SK-N-SH (cell line): Measurements from ENCODE around the gene FLOT1. TPM values are rescaled to one million over a fixed set of nuclear protein-coding genes. Genes with fewer than 3 reads are reported as not detected.

Experiments
- CTCF ChIA-PET: fragments of 300-600, 350-600 bp; formaldehyde crosslinking; extraction: SDS; loops from one replicate; lab custom pipeline; 2021; lab: Yijun Ruan, JAX
- POLR2A ChIA-PET: fragments of 350-600 bp; sonication (Branson Sonifier 250); formaldehyde crosslinking; extraction: SDS; loops from one replicate; lab custom pipeline; 2020; ENCODE audit warnings: antibody characterized with exemption, inconsistent platforms; lab: Yijun Ruan, JAX
- DNase-seq: peaks from one replicate; pipeline ENCODE4 v3.0.0; 2012
- H2AFZ ChIP-seq: fragments of 200-600 bp; sonication (generic); 2 replicates; pipeline ENCODE4 v1.8.1; 2016; ENCODE audit warnings: antibody characterized with exemption, mild to moderate bottlenecking, low read depth
- H3F3A ChIP-seq: fragments of 200-600 bp; sonication (generic); replicated peaks from 2 replicates; pipeline ENCODE3; 2016; ENCODE audit warnings: antibody characterized with exemption, mild to moderate bottlenecking; ENCODE audit not compliant: insufficient read depth
- H3K27ac ChIP-seq, 2 experiments: fragments of 200-500 bp in 1 of 2; fragments of 200-600 bp in 1 of 2; sonication (Bioruptor generic) in 1 of 2; sonication (generic), shearing (Covaris generic) in 1 of 2; 2 replicates each; pipeline versions ENCODE4 v1.5.1 to v1.6.1; 2014 to 2016; ENCODE audit warnings: low read depth in 2 of 2, inconsistent platforms in 1 of 2, low read length in 1 of 2, mild to moderate bottlenecking in 1 of 2, mixed read lengths in 1 of 2
- H3K27me3 ChIP-seq: fragments of 200-600 bp; sonication (generic), shearing (Covaris generic); 2 replicates; pipeline ENCODE4 v1.6.1; 2016; ENCODE audit warnings: mixed run types; ENCODE audit not compliant: insufficient read depth
- H3K36me3 ChIP-seq, 2 experiments: fragments of 200-500 bp in 1 of 2; fragments of 200-600 bp in 1 of 2; sonication (Bioruptor generic) in 1 of 2; sonication (generic) in 1 of 2; replicated peaks in 1 of 2; 2 replicates each; pipeline versions ENCODE3 to v1.5.1; 2014 to 2016; ENCODE audit warnings: low read length in 1 of 2, mild to moderate bottlenecking in 1 of 2; ENCODE audit not compliant: insufficient read depth in 2 of 2, control insufficient read depth in 1 of 2
- H3K4me1 ChIP-seq, 2 experiments: fragments of 200-500 bp in 1 of 2; fragments of 200-600 bp in 1 of 2; sonication (Bioruptor generic) in 1 of 2; sonication (generic), shearing (Covaris generic) in 1 of 2; 2 replicates each; pipeline versions ENCODE4 v1.5.1 to v1.6.1; 2014 to 2016; ENCODE audit warnings: low read depth in 1 of 2, low read length in 1 of 2, mixed run types in 1 of 2; ENCODE audit not compliant: insufficient read depth in 2 of 2, control insufficient read depth in 1 of 2
- H3K4me2 ChIP-seq: fragments of 200-600 bp; sonication (generic), shearing (Covaris generic); 2 replicates; pipeline ENCODE4 v1.6.1; 2017; ENCODE audit warnings: mixed run types
- H3K4me3 ChIP-seq, 2 experiments: fragments of 200-500 bp in 1 of 2; fragments of 200-600 bp in 1 of 2; sonication (Bioruptor generic) in 1 of 2; sonication (generic), shearing (Covaris generic) in 1 of 2; 2 replicates each; pipeline versions ENCODE4 v1.5.1 to v1.8.1; 2014 to 2016; ENCODE audit warnings: low read depth in 2 of 2, inconsistent platforms in 1 of 2, low read length in 1 of 2, mild to moderate bottlenecking in 1 of 2, mixed read lengths in 1 of 2, moderate library complexity in 1 of 2
- H3K79me2 ChIP-seq: fragments of 200-600 bp; sonication (generic); 2 replicates; pipeline ENCODE4 v1.8.1; 2017; ENCODE audit warnings: mild to moderate bottlenecking; ENCODE audit not compliant: insufficient read depth
- H3K9ac ChIP-seq: fragments of 200-600 bp; sonication (generic); 2 replicates; pipeline ENCODE4 v1.6.1; 2017; ENCODE audit warnings: mixed run types
- H3K9me2 ChIP-seq: fragments of 200-600 bp; sonication (generic); 2 replicates; pipeline ENCODE4 v1.6.1; 2017; ENCODE audit warnings: mixed run types
- H3K9me3 ChIP-seq: fragments of 200-600 bp; sonication (generic); 2 replicates; pipeline ENCODE4 v1.6.1; 2017; ENCODE audit warnings: mixed run types, mild to moderate bottlenecking, moderate library complexity
- H4K20me1 ChIP-seq: fragments of 200-600 bp; sonication (generic); 2 replicates; pipeline ENCODE4 v1.6.1; 2017; ENCODE audit warnings: mild to moderate bottlenecking, mixed run types; ENCODE audit not compliant: insufficient read depth
- CHD2 ChIP-seq: fragments of 150-350 bp; IDR thresholded peaks from 2 replicates; pipeline ENCODE4 v1.6.1; 2018; ENCODE audit warnings: low read length; ENCODE audit not compliant: partially characterized antibody
- EZH2phosphoT487 ChIP-seq: fragments of 200-600 bp; sonication (generic); IDR thresholded peaks from 2 replicates; pipeline ENCODE4 v1.6.1; 2017; ENCODE audit warnings: low read depth, mixed run types, mild to moderate bottlenecking, antibody characterized with exemption, moderate library complexity, borderline replicate concordance
- MXI1 ChIP-seq: IDR thresholded peaks from 2 replicates; pipeline ENCODE4 v1.6.1; 2012; ENCODE audit warnings: mild to moderate bottlenecking, low read depth, low read length, improper control_type of control experiment
- NFIC ChIP-seq: IDR thresholded peaks from 2 replicates; pipeline ENCODE4 v1.4.0; 2012; ENCODE audit warnings: borderline replicate concordance
- RAD21 ChIP-seq: IDR thresholded peaks from 2 replicates; pipeline ENCODE4 v1.6.1; 2012; ENCODE audit warnings: mild to moderate bottlenecking, low read length
- SIN3A ChIP-seq: IDR thresholded peaks from 2 replicates; pipeline ENCODE4 v1.6.1; 2012; ENCODE audit warnings: low read depth, mild to moderate bottlenecking, low read length, moderate library complexity, borderline replicate concordance
- SMC3 ChIP-seq: IDR thresholded peaks from 2 replicates; pipeline ENCODE4 v1.6.1; 2012; ENCODE audit warnings: low read depth, low read length, improper control_type of control experiment
- YY1 ChIP-seq: IDR thresholded peaks from 2 replicates; pipeline ENCODE4 v1.4.0; 2012; ENCODE audit warnings: low read depth, mild to moderate bottlenecking
- WGBS: methylation state at CpG from one replicate; pipeline ENCODE4 v1.1.6; 2017; ENCODE audit warnings: low lambda C conversion rate; 5-methylcytosine and 5-hydroxymethylcytosine counted together
- polyA plus RNA-seq, 3 experiments: library from polyadenylated mRNA; depleted of rRNA; stranded (reverse); fragments of >200 nt; gene quantifications; 2 replicates each; pipeline ENCODE4 v1.2.3, GENCODE V29; 2012
- TF ChIP-seq, protein P1 (sequence below): IDR thresholded peaks from 2 replicates; pipeline ENCODE4; 2012
- TF ChIP-seq, protein P2 (sequence below): IDR thresholded peaks from 2 replicates; pipeline ENCODE4 v1.6.1; 2012; ENCODE audit warnings: mild to moderate bottlenecking, low read depth, low read length, moderate library complexity
- TF ChIP-seq, protein P3 (sequence below): fragments of 200-600 bp; sonication (generic); IDR thresholded peaks from 2 replicates; pipeline ENCODE4 v1.6.1; 2017; ENCODE audit warnings: antibody characterized with exemption, mild to moderate bottlenecking, moderate library complexity

FLOT1 gene
- polyA plus RNA-seq, 1 of the 3 experiments (the other 2 are of a cell fraction) = 462 TPM

DNA sequence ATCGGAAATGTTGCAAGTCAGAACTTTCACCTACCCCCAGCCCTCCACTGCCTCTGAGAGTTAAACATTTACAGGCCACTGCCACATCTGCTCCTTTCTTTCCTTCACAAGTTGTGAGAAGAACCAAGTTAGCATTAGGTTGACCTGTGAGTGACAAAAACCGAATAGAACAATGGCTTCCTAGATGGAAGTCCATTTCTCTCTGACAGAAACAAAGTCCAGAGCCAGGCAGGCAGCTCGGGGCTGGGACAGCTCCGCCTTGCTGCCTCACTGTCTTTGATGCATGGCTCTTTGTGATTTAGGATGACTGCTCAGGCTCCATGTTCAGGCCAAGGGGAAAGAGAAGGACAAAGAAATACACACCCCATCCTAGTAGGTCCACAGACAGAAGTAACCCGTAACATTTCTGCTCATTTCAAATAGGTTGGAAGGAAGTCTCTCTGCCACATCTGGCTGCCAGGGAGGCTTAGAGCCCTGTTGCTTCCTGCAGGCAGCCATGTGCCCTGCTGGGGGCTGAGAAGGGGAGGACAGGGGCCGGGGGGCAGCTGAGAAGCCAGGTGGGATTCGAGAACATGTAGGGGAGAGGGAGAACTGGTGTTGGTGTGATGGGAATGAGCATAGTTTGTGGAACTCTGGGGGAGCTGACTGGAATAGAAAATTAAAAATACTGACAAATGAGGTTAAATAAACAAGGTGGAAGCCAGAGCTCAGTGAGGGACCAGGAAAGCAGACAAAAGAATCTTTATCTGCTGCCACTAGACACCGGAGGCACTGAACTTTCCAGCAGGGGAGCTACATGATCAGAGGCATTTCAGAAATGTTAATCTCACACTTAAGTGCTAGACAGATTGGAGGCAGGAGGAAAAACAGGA lies 21.4 kb upstream of the FLOT1 start (continued):
- TF ChIP-seq, protein P1, sequence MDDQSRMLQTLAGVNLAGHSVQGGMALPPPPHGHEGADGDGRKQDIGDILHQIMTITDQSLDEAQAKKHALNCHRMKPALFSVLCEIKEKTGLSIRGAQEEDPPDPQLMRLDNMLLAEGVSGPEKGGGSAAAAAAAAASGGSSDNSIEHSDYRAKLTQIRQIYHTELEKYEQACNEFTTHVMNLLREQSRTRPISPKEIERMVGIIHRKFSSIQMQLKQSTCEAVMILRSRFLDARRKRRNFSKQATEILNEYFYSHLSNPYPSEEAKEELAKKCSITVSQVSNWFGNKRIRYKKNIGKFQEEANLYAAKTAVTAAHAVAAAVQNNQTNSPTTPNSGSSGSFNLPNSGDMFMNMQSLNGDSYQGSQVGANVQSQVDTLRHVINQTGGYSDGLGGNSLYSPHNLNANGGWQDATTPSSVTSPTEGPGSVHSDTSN = peak; percentile 78
- TF ChIP-seq NFIC (no peak), SIN3A (no peak)

DNA sequence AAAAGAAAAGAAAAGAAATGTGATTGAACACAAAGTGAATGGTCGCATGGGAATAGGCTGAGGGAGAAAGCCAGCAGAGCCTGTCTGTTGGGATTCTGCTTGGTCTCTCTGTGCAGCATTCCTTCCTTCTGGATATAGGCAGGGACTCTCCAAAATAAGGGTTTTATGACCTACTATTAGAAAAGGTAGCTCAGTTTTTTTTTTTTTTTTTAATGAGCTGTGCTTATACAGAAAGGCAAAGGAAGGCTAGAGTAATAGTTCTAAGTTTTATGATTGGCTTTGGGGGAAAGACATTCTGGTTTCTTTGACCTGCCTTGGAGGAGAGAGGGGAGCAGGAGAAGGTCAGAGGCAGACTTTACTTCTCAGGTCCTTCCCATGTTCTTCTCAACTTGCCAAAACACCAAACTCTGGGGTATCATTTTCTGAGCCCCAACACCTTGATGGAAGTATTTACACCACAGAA lies 20.7 kb upstream of the FLOT1 start:
- TF ChIP-seq MXI1 (no peak), YY1 (no peak), NFIC (no peak), RAD21 (no peak), CHD2 (no peak), EZH2phosphoT487 (no peak), SMC3 (no peak)
- TF ChIP-seq, protein P2, sequence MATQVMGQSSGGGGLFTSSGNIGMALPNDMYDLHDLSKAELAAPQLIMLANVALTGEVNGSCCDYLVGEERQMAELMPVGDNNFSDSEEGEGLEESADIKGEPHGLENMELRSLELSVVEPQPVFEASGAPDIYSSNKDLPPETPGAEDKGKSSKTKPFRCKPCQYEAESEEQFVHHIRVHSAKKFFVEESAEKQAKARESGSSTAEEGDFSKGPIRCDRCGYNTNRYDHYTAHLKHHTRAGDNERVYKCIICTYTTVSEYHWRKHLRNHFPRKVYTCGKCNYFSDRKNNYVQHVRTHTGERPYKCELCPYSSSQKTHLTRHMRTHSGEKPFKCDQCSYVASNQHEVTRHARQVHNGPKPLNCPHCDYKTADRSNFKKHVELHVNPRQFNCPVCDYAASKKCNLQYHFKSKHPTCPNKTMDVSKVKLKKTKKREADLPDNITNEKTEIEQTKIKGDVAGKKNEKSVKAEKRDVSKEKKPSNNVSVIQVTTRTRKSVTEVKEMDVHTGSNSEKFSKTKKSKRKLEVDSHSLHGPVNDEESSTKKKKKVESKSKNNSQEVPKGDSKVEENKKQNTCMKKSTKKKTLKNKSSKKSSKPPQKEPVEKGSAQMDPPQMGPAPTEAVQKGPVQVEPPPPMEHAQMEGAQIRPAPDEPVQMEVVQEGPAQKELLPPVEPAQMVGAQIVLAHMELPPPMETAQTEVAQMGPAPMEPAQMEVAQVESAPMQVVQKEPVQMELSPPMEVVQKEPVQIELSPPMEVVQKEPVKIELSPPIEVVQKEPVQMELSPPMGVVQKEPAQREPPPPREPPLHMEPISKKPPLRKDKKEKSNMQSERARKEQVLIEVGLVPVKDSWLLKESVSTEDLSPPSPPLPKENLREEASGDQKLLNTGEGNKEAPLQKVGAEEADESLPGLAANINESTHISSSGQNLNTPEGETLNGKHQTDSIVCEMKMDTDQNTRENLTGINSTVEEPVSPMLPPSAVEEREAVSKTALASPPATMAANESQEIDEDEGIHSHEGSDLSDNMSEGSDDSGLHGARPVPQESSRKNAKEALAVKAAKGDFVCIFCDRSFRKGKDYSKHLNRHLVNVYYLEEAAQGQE = no peak
- TF ChIP-seq, protein P3, sequence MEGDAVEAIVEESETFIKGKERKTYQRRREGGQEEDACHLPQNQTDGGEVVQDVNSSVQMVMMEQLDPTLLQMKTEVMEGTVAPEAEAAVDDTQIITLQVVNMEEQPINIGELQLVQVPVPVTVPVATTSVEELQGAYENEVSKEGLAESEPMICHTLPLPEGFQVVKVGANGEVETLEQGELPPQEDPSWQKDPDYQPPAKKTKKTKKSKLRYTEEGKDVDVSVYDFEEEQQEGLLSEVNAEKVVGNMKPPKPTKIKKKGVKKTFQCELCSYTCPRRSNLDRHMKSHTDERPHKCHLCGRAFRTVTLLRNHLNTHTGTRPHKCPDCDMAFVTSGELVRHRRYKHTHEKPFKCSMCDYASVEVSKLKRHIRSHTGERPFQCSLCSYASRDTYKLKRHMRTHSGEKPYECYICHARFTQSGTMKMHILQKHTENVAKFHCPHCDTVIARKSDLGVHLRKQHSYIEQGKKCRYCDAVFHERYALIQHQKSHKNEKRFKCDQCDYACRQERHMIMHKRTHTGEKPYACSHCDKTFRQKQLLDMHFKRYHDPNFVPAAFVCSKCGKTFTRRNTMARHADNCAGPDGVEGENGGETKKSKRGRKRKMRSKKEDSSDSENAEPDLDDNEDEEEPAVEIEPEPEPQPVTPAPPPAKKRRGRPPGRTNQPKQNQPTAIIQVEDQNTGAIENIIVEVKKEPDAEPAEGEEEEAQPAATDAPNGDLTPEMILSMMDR = no peak
- TF ChIP-seq, all 33 proteins: peak for 0
- Histone ChIP-seq H3K4me3 (no peak overlapping the region), H3K79me2 (no peaks in the 10 kb centered on the region), H3K9me3 (no peaks in the 10 kb centered on the region), H3K4me2 (no peak overlapping the region; the same call in 1 of the 2 replicates), H2AFZ (peak overlapping the region; percentile 75; the same call in 1 of the 2 replicates), H3K4me1 (peaks cover 14 to 24% of the 10 kb centered on the region in 2 experiments; a peak in 3 of 4 replicates), H3F3A (peaks cover 34% of the 10 kb centered on the region), H3K9me2 (no peaks in the 10 kb centered on the region), H3K36me3 (no peaks in the 10 kb centered on the region), H3K27me3 (no peaks in the 10 kb centered on the region), H3K9ac (0 out of 2 replicates have a peak overlapping the region, but pooled peaks have one; percentile 53), H4K20me1 (no peaks in the 10 kb centered on the region), H3K27ac (peak overlapping the region; percentile 80 to 85)
- ChIA-PET POLR2A (no interaction called here), CTCF (interaction anchor here (0.9 to 2.0 kb wide), 2 partner anchors 8 to 65 kb away, joined by 3 to 5 read pairs; no protein-coding TSS in a partner anchor)
- DNase-seq = no peak
- WGBS = 100% methylated on average over 1 of the region's 1 CpG
